Activated T-cell treated with anti-CD3 and anti-CD28 coated beads, Interleukin-2, amount 50 U/mL, for 72 hours (primary cell): ENCODE data around the gene BAZ1A. TPM values are rescaled to one million over a fixed set of nuclear protein-coding genes. Genes with fewer than 3 reads are reported as not detected.

Experiments used
- ATAC-seq, 2 donors: fragments of 150-1000 bp; cut with Tn5 transposase; replicated peaks in 1 of 2; 2 replicates each; pipeline ENCODE4 v1.10.0; 2021; ENCODE audit warnings: moderate library complexity in 2 of 2, mild to moderate bottlenecking in 1 of 2
- DNase-seq, 2 donors: peaks; one replicate each; pipeline ENCODE4 v3.0.0; 2021 to 2022; ENCODE audit warnings: mixed read lengths in 1 of 2
- H3K27ac Mint-ChIP-seq: one replicate; pipeline ENCODE4 v1.8.0; 2022; ENCODE audit warnings: mild to moderate bottlenecking, moderate library complexity, mixed read lengths
- H3K27me3 Mint-ChIP-seq: one replicate; pipeline ENCODE4 v1.8.0; 2022; ENCODE audit warnings: low read depth, mixed read lengths
- H3K36me3 Mint-ChIP-seq, 2 donors: one replicate each; pipeline ENCODE4 v1.8.0; 2022; ENCODE audit warnings: mixed read lengths in 2 of 2, mild to moderate bottlenecking in 1 of 2; ENCODE audit not compliant: insufficient read depth in 2 of 2
- H3K4me1 Mint-ChIP-seq: one replicate; pipeline ENCODE4 v1.8.0; 2022; ENCODE audit warnings: low read depth, mixed read lengths
- H3K4me3 Mint-ChIP-seq, 2 donors: one replicate each; pipeline ENCODE4 v1.8.0; 2022; ENCODE audit warnings: mild to moderate bottlenecking in 2 of 2, mixed read lengths in 2 of 2, moderate library complexity in 2 of 2
- H3K9me3 Mint-ChIP-seq, 2 donors: one replicate each; pipeline ENCODE4 v1.8.0; 2022; ENCODE audit warnings: mixed read lengths in 2 of 2
- total RNA-seq, 2 donors: library from RNA; stranded (reverse); gene quantifications; one replicate each; pipeline ENCODE4 v1.2.3, GENCODE V29; 2022

Gene BAZ1A
- 10 to 100 TPM; 44.4 to 57.2 TPM for total RNA-seq

DNA sequence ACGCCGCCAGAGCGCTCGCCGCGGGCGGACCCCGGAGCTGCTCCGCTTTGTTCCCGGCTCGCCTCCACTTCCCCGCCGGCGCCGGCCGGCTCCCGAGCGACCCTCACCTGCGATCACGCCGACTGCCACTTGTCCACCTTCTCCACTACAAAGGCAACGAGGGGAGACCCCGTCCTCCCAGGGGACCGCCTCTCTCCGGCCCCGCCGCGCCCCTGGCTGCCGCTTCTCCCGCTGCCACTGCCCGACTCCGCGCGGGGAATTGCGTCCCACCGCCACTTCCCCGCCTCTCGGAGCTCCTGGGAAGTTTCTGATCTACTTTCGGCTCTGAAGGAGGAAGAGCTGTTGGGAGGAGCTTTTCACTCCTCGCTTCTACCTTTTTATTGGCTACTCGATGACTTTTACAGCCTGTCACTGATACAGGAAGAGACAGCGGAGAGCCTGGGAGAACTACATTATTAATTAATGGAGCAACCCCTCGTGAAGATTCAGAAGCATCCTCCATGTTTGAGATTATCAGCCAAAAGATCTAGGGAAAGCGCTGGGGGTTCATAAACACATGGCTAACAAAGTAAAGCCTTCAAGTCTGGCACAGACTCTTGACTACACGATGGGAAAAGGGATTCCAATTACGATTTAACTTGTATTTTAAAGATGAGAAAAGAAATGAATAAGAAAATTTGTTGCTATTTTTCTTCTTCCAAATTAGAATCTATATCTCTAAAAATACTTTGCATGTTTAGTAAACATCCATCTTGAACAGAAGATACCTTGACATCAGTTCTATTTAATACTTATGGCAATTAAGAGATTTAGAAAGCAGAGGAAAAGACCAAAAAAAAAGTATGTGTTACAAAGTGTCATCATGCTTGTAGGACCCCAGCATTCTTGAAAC lies at the start of gene BAZ1A:
TSS of gene BAZ1A (minus strand) at position 330 of the 892 bp plus-strand sequence. CDS start 756 bp downstream, outside the sequence.
- ATAC-seq: peak in 1 of 2 donors; percentile 6
- Mint-ChIP-seq H3K9me3 (no peaks in the 10 kb centered on the region), H3K27me3 (no peaks in the 10 kb centered on the region), H3K4me3 (peak within 1 kb of the TSS; percentile 96 to 98), H3K27ac (peak within 1 kb of the TSS; percentile 98), H3K36me3 (peaks cover 7 to 25% of the 10 kb centered on the region in 2 donors), H3K4me1 (peaks cover 36% of the 10 kb centered on the region)
- peak; percentile 40 to 46 for DNase-seq

- Mint-ChIP-seq H3K27ac (no peak overlapping the region), H3K36me3 (no peaks in the 10 kb centered on the region), H3K4me1 (no peaks in the 10 kb centered on the region), H3K9me3 (no peaks in the 10 kb centered on the region), H3K27me3 (no peaks in the 10 kb centered on the region), H3K4me3 (no peak overlapping the region)
- DNase-seq (no peak), ATAC-seq (no peak)
These were observed 45.2 kb upstream of the BAZ1A start for GRCh38 chr14:34920339-34920738.

- no peak for ATAC-seq
- H3K27ac Mint-ChIP-seq: no peak overlapping the region
- no peaks in the 10 kb centered on the region for H3K27me3 Mint-ChIP-seq
- H3K9me3 Mint-ChIP-seq: no peaks in the 10 kb centered on the region
- no peaks in the 10 kb centered on the region for H3K36me3 Mint-ChIP-seq
- H3K4me3 Mint-ChIP-seq: no peak overlapping the region
- no peak for DNase-seq
- H3K4me1 Mint-ChIP-seq: no peaks in the 10 kb centered on the region
These were observed 38.5 kb upstream of the BAZ1A start for GRCh38 chr14:34913619-34914018.

- no peaks in the 10 kb centered on the region for H3K27me3 Mint-ChIP-seq
- H3K9me3 Mint-ChIP-seq: no peaks in the 10 kb centered on the region
- H3K4me3 Mint-ChIP-seq: no peak overlapping the region
- DNase-seq: no peak
- H3K4me1 Mint-ChIP-seq: no peaks in the 10 kb centered on the region
- H3K36me3 Mint-ChIP-seq: no peaks in the 10 kb centered on the region
- no peak for ATAC-seq
- H3K27ac Mint-ChIP-seq: no peak overlapping the region
These were observed 37.8 kb upstream of the BAZ1A start for GRCh38 chr14:34912966-34913365.

GRCh38 chr14:34912182-34912581 lies 37.0 kb upstream of the BAZ1A start:
- ATAC-seq (no peak), DNase-seq (no peak)
- Mint-ChIP-seq H3K9me3 (no peaks in the 10 kb centered on the region), H3K4me1 (no peaks in the 10 kb centered on the region), H3K4me3 (no peak overlapping the region), H3K36me3 (no peaks in the 10 kb centered on the region), H3K27ac (no peak overlapping the region), H3K27me3 (no peaks in the 10 kb centered on the region)

DNA sequence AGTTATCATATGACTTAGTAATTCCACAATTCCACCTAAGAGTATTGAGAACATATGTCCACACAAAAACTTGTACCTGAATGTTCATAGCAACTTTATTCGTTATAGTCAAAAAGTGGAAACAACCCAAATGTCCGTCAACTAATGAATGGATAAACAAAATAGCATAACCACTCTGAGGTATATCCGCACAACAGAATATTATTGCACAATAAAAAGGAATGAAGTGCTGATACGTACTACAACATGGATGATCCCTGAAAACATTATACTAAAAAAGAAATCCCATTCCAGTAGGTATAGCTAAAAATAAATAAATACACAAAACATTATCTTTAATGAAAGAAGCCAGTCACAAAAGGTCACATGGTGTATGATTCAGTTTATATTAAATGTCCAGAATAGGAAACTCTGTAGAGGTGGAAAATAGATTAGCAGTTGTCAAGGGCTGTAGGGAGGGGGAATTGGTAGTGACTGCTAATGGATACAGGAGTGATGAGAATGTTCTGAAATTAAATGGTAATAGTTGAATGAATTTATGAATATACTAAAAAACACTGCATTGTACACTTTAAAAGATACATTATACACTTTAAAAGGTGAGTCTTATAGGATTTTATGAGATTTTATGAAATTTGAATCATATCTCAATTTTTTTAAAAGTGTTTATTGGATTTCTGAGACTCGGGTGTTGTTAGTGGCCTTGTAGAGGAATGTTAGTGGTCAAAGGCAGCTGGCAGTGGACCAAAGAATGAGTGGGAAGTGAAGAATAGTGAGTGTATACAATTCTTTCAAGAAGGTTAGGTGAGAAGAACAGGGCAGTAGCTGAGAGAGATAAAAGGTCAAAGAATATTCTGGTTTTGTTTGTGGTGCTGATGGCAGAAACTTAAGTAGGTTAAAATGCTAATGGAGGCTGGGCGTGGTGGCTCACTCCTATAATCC lies 36.3 kb upstream of the BAZ1A start:
- ATAC-seq: no peak
- no peak overlapping the region for H3K27ac Mint-ChIP-seq

GRCh38 chr14:34906287-34906686 lies 31.1 kb upstream of the BAZ1A start:
- no peaks in the 10 kb centered on the region for H3K9me3 Mint-ChIP-seq
- no peak for ATAC-seq
- H3K27me3 Mint-ChIP-seq: no peaks in the 10 kb centered on the region
- H3K4me3 Mint-ChIP-seq: no peak overlapping the region
- no peaks in the 10 kb centered on the region for H3K4me1 Mint-ChIP-seq
- no peak for DNase-seq
- no peaks in the 10 kb centered on the region for H3K36me3 Mint-ChIP-seq
- no peak overlapping the region for H3K27ac Mint-ChIP-seq

More for the DNA sequence above, 36.3 kb upstream of the BAZ1A start:
- Mint-ChIP-seq H3K36me3 (no peaks in the 10 kb centered on the region), H3K4me3 (no peak overlapping the region), H3K27me3 (no peaks in the 10 kb centered on the region), H3K9me3 (no peaks in the 10 kb centered on the region), H3K4me1 (no peaks in the 10 kb centered on the region)
- no peak for DNase-seq

- DNase-seq (no peak), ATAC-seq (no peak)
- no peak overlapping the region for H3K27ac Mint-ChIP-seq
- H3K27me3 Mint-ChIP-seq: no peaks in the 10 kb centered on the region
- no peaks in the 10 kb centered on the region for H3K36me3 Mint-ChIP-seq
- peaks cover 5% of the 10 kb centered on the region for H3K4me1 Mint-ChIP-seq
- H3K4me3 Mint-ChIP-seq: no peak overlapping the region
- no peaks in the 10 kb centered on the region for H3K9me3 Mint-ChIP-seq
These were observed 20.1 kb upstream of the BAZ1A start for GRCh38 chr14:34895277-34895676.

DNA sequence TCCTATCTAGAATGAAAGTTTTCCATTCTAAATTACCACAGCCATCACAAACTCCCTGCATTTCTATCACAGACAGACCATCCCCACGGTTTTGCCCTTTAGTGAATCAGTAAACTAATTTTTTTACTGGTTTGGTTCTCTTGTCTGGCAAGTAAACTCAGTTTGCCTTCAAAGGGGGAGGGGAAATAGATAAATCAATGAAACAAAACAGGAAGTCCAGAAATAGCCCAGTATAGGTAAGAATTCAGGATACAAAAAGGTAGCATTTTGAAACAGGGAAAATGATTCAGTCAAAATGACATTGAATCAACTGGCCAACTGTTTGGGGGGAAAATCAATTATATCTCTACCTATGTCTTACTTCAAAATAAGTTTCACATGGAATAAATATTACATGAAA lies 15.8 kb upstream of the BAZ1A start:
- ATAC-seq: no peak
- Mint-ChIP-seq H3K9me3 (no peaks in the 10 kb centered on the region), H3K27me3 (no peaks in the 10 kb centered on the region), H3K36me3 (no peaks in the 10 kb centered on the region), H3K27ac (no peak overlapping the region), H3K4me1 (peaks cover 5% of the 10 kb centered on the region), H3K4me3 (no peak overlapping the region)
- DNase-seq: no peak

- no peak for ATAC-seq
- Mint-ChIP-seq H3K9me3 (no peaks in the 10 kb centered on the region), H3K4me3 (no peak overlapping the region), H3K4me1 (peaks cover 5% of the 10 kb centered on the region), H3K27ac (no peak overlapping the region), H3K27me3 (no peaks in the 10 kb centered on the region), H3K36me3 (no peaks in the 10 kb centered on the region)
- DNase-seq: no peak
These were observed 13.0 kb upstream of the BAZ1A start for GRCh38 chr14:34888186-34888585.

DNA sequence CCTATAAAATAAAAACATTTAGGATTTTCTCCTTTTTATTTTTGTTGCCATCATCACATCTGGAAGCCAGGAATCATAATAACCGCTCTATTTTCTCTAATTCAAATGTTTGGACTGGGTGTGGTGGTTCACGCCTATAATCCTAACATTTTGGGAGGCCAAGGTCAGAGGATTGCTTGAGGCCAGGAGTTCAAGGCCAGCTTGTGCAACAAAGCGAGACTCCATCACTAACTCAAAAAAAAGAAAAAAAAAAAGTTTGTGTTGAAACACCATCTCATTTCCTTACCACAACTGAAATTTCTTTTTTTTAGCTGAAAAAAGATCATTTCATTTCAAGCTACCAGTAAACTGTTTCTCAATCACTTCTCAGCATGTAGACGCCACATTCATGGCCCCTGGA lies 8.8 kb upstream of the BAZ1A start:
- Mint-ChIP-seq H3K4me1 (no peaks in the 10 kb centered on the region), H3K4me3 (no peak overlapping the region), H3K36me3 (no peaks in the 10 kb centered on the region), H3K27ac (no peak overlapping the region), H3K27me3 (no peaks in the 10 kb centered on the region), H3K9me3 (no peaks in the 10 kb centered on the region)
- DNase-seq: no peak
- ATAC-seq: no peak

GRCh38 chr14:34874386-34875030 lies 652 bp downstream of the BAZ1A start:
- H3K27ac Mint-ChIP-seq: peak overlapping the region; percentile 95
- ATAC-seq (peak; percentile 40 to 53), DNase-seq (peak; percentile 72 to 76)
- H3K4me3 Mint-ChIP-seq: peak overlapping the region; percentile 96 to 98
- H3K36me3 Mint-ChIP-seq: peaks cover 7 to 26% of the 10 kb centered on the region in 2 donors
- H3K4me1 Mint-ChIP-seq: peaks cover 44% of the 10 kb centered on the region
- no peaks in the 10 kb centered on the region for H3K27me3 Mint-ChIP-seq
- H3K9me3 Mint-ChIP-seq: no peaks in the 10 kb centered on the region
